ENCODE data around the gene DEFB132.

GRCh38 chr20:258963-259362 is 1.4 kb downstream of the DEFB132 start:
- TF ChIP-seq YY1 (IDR thresholded peaks at IDR 0.05; ENCODE audit: insufficient read depth, insufficient read length) = no peak
- TF ChIP-seq SUZ12 (IDR thresholded peaks at IDR 0.05; ENCODE audit: extremely low read depth, insufficient read depth, insufficient read length) = no peak
- no peak for TF ChIP-seq ZNF274 (IDR thresholded peaks at IDR 0.05; ENCODE audit: low read depth, low read length)
